HG03196 (cell line): ENCODE data around the gene ATL2.
"Not testable (repeated sequence)": the region's sequence is repeated elsewhere in the genome, so short reads cannot be mapped to it uniquely, and the experiment has no call there.

Experiments
- ATAC-seq: cut with Tn5 transposase; IDR thresholded peaks from one replicate; pipeline ENCODE4 v1.9.1; 2021; ENCODE audit not compliant: unreplicated experiment

Gene ATL2

GRCh38 chr2:38377050-38377828 lies at the start of gene ATL2:
Gene ATL2, minus strand, starts transcription at chr2:38377273. Its CDS starts 13 bp downstream, at chr2:38377260.
- ATAC-seq: peak; percentile 82

GRCh38 chr2:38423763-38424162 lies 46.7 kb upstream of the ATL2 start:
- ATAC-seq: no peak

- no peak for ATAC-seq
Measured at GRCh38 chr2:38421274-38422056, 44.4 kb upstream of the ATL2 start.

GRCh38 chr2:38419499-38419898 lies 42.4 kb upstream of the ATL2 start:
- no peak for ATAC-seq

GRCh38 chr2:38418735-38419134 lies 41.7 kb upstream of the ATL2 start:
- ATAC-seq: no peak

DNA sequence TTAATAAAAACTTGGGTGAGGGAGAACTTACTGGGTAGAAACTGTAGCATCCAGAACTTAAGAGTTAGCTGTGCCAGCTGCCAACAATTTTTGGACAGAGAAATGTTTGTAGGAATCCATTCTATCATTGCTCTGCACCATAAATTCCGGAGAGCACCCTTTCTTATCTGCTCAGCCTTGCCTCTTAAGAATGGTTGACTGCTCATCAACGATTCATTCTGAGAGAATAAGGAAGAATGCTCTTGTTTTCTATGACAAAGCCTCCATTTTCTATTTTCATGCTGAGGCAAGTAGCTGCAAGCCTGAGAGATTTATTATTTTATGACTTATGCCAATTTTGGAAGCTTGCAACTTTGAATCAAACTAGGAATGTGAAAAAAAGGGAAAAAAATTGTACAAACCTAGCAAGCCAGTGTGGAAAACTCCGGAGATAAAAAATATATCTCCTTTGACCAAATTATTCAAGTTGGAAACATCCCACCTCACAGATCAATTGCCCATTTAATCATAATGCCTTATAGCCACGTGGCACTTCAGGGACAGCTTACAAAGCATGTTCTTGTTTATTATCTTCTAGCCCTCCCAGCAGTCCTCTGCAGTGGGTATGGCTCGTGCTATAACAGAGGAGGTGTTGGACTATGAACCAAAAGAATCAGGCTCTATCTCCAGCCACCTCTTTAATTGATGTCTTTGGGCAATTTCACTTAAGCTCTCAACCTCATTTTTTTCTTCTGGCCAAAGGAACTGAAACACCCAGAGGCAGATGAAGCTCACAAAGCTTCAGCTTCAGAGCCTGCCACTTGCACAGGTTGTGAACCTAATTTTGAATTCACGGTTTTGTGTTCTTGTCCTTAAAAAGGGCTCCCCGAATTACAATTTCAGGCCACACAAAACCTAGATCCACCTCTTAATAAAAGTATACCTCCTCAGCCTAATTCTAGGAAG lies 40.9 kb upstream of the ATL2 start:
- ATAC-seq: no peak

DNA sequence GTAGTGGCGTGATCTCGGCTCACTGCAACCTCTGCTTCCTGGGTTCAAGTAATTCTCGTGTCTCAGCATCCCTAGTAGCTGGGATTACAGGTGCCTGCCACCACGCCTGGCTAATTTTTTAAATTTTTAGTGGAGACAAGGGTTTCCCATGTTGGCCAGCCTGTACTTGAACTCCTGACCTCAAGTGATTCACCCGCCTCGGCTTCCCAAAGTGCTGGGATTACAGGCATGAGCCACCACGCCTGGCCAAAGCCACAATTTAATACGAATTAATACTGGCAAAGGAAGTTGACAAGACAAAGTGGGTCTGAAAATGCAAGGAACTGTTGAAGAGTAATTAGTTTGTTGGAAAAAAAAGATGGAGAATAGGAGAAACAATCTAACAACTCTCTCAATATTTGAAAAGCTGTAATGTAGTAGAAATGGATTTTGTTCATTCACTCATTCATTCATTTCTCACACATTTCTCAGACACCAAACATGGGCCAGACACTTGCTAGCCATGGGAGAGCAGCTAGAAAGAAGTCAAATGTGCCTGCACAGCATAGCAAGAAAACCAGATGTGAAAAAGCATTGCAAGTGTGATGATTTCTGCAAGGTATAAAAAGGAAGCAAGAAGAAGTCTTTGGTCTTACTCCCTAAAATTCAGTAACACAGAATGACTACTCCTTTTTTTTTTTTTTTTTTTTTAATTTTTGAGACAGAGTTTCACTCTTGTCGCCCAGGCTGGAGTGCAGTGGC lies 39.4 kb upstream of the ATL2 start:
- no peak for ATAC-seq

DNA sequence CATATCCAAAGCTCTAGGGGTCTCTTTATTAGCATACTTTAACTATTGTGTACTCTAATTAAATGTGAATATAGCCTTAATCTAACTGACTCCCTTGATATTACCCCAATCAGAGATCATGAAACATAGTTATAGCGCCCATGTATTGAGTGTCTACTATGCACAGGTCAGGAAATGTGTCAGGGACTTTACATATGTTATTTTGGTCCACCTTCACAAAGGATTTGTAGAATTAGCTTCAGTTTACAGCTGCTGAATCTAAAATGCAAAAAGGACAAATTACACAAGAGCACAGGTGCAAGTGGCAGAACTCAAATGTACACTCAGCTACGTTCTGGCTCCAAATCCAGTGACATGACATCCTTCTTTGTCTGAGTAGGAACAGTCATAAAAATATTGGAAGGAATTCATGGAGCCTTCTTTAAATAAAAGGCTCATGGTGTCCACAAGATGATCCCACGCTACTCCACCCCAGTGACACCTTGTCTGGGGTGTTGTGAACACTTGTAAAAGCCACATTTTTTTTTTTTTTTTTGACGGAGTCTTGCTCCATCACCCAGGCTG lies 38.7 kb upstream of the ATL2 start:
- ATAC-seq: no peak

- ATAC-seq: no peak
Measured at GRCh38 chr2:38415023-38415422, 38.0 kb upstream of the ATL2 start.

- ATAC-seq: not testable (repeated sequence)
Measured at GRCh38 chr2:38412235-38412871, 35.3 kb upstream of the ATL2 start.

- ATAC-seq: no peak
Measured at GRCh38 chr2:38409156-38410102, 32.4 kb upstream of the ATL2 start.

DNA sequence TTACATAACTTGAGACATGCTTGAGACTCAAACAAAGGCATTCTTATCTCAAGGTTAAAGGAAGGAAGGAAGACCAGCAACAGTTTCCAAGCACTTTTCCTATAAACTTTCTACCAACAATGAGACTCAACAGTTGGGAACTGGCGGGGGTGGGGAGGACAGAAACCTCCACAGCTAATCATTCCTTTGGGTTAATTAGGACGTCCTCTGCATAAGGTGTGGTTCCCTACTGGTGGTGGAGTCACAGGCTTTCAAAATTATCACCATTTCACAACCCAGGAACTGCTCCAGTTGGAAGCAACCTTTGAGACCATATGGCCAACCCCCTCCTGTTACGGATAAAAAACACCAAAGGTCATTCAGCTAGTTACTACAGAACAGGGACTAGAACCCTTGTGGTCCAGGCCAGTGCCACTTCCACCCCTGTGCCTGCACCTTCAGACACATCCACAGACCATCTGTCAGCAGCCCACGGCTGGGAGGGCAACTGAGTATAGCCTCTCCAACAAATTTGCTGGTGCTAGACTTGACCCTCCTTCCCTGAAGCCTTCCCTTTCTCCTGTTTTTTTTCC lies 30.1 kb upstream of the ATL2 start:
- ATAC-seq: no peak

- ATAC-seq: no peak
Measured at GRCh38 chr2:38406597-38407110, 29.6 kb upstream of the ATL2 start.

- ATAC-seq: no peak
Measured at GRCh38 chr2:38405917-38406596, 29.0 kb upstream of the ATL2 start.

- ATAC-seq: no peak
Measured at GRCh38 chr2:38400513-38400912, 23.4 kb upstream of the ATL2 start.

- ATAC-seq: no peak
Measured at GRCh38 chr2:38398739-38399138, 21.7 kb upstream of the ATL2 start.

GRCh38 chr2:38394903-38395341 lies 17.8 kb upstream of the ATL2 start:
- ATAC-seq: no peak
